GM23338 (cell line): ENCODE results near the gene TRAF3.

Source experiments
- CREB1 ChIP-seq: fragments of 250-450 bp; sonication (Bioruptor Pico); IDR thresholded peaks from 2 replicates; pipeline ENCODE4 v1.5.0; 2020; ENCODE audit warnings: low read depth, mild to moderate bottlenecking, moderate library complexity
- EZH2phosphoT487 ChIP-seq: fragments of 200-600 bp; sonication (generic); IDR thresholded peaks from one replicate; pipeline ENCODE4 v1.8.1; 2018; ENCODE audit warnings: antibody characterized with exemption; ENCODE audit not compliant: unreplicated experiment
- POLR2AphosphoS5 ChIP-seq: IDR thresholded peaks from 2 replicates; pipeline ENCODE4 v1.6.1; 2016; ENCODE audit warnings: antibody characterized with exemption, low read depth
- TF ChIP-seq, protein P1 (sequence below): IDR thresholded peaks from one replicate; pipeline ENCODE4 v1.6.1; 2018; ENCODE audit warnings: antibody characterized with exemption; ENCODE audit not compliant: unreplicated experiment
- TF ChIP-seq, protein P2 (sequence below), 2 experiments: fragments of 200-600 bp in 1 of 2; sonication (generic) in 1 of 2; conservative IDR thresholded peaks; 2 replicates each; pipeline versions ENCODE4 v1.5.1 to v1.6.1; 2016 to 2017; ENCODE audit warnings: antibody characterized with exemption in 2 of 2, low read depth in 2 of 2, mild to moderate bottlenecking in 2 of 2, moderate library complexity in 1 of 2

DNA sequence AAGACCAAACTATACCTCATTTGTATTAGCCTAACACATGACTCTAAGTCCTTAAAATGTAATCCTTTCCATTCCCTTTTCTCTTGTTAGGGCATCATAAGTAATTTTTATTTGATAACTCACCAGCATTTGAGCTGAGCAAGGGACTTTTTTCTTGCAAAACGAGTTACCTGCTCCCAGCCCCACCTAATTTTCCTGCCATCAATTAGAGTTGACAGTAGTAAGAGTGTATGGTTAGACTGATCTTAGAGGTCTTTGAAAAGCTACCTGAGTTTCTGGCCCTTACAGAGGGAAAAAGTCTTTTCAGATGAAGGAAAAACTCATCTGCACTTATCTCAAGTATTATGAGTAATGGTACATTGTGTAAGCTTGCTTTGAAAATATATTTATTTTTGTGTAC is 111.5 kb downstream of the TRAF3 start:
- TF ChIP-seq, protein P1, sequence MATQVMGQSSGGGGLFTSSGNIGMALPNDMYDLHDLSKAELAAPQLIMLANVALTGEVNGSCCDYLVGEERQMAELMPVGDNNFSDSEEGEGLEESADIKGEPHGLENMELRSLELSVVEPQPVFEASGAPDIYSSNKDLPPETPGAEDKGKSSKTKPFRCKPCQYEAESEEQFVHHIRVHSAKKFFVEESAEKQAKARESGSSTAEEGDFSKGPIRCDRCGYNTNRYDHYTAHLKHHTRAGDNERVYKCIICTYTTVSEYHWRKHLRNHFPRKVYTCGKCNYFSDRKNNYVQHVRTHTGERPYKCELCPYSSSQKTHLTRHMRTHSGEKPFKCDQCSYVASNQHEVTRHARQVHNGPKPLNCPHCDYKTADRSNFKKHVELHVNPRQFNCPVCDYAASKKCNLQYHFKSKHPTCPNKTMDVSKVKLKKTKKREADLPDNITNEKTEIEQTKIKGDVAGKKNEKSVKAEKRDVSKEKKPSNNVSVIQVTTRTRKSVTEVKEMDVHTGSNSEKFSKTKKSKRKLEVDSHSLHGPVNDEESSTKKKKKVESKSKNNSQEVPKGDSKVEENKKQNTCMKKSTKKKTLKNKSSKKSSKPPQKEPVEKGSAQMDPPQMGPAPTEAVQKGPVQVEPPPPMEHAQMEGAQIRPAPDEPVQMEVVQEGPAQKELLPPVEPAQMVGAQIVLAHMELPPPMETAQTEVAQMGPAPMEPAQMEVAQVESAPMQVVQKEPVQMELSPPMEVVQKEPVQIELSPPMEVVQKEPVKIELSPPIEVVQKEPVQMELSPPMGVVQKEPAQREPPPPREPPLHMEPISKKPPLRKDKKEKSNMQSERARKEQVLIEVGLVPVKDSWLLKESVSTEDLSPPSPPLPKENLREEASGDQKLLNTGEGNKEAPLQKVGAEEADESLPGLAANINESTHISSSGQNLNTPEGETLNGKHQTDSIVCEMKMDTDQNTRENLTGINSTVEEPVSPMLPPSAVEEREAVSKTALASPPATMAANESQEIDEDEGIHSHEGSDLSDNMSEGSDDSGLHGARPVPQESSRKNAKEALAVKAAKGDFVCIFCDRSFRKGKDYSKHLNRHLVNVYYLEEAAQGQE = no peak
- TF ChIP-seq, protein P2, sequence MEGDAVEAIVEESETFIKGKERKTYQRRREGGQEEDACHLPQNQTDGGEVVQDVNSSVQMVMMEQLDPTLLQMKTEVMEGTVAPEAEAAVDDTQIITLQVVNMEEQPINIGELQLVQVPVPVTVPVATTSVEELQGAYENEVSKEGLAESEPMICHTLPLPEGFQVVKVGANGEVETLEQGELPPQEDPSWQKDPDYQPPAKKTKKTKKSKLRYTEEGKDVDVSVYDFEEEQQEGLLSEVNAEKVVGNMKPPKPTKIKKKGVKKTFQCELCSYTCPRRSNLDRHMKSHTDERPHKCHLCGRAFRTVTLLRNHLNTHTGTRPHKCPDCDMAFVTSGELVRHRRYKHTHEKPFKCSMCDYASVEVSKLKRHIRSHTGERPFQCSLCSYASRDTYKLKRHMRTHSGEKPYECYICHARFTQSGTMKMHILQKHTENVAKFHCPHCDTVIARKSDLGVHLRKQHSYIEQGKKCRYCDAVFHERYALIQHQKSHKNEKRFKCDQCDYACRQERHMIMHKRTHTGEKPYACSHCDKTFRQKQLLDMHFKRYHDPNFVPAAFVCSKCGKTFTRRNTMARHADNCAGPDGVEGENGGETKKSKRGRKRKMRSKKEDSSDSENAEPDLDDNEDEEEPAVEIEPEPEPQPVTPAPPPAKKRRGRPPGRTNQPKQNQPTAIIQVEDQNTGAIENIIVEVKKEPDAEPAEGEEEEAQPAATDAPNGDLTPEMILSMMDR (conservative IDR thresholded peaks at IDR 0.05; ENCODE audit: low read depth in 2 of 2) = no peak
- no peak for TF ChIP-seq POLR2AphosphoS5
- TF ChIP-seq EZH2phosphoT487 = no peak
- no peak for TF ChIP-seq CREB1 (CRISPR knock-in tag)
